HCT116 (cell line): ENCODE measurements around the gene FAM193B.

ENCODE experiments used
- CEBPB ChIP-seq: IDR thresholded peaks from 2 replicates; pipeline ENCODE4 v1.6.1; 2012; ENCODE audit warnings: low read depth
- CTCF ChIP-seq, 3 experiments: fragments of 200-600 bp in 1 of 3; sonication (generic) in 1 of 3; IDR thresholded peaks in 2 of 3; conservative IDR thresholded peaks in 1 of 3; 2 replicates each; pipeline ENCODE4 v1.5.1; 2012 to 2017; ENCODE audit warnings: low read depth in 2 of 3, low read length in 2 of 3, antibody characterized with exemption in 1 of 3, borderline replicate concordance in 1 of 3, control low read depth in 1 of 3, mild to moderate bottlenecking in 1 of 3, mixed read lengths in 1 of 3, mixed run types in 1 of 3, moderate library complexity in 1 of 3; ENCODE audit not compliant: insufficient read depth in 1 of 3
- EZH2 ChIP-seq: fragments of 200-600 bp; sonication (generic); IDR thresholded peaks from 2 replicates; pipeline ENCODE4 v1.6.1; 2017; ENCODE audit warnings: antibody characterized with exemption, mixed run types
- POLR2A ChIP-seq: IDR thresholded peaks from 2 replicates; pipeline ENCODE4 v1.7.0; 2011; ENCODE audit warnings: borderline replicate concordance; ENCODE audit not compliant: insufficient read depth, insufficient read length; ENCODE audit errors: extremely low read depth
- POLR2AphosphoS5 ChIP-seq: IDR thresholded peaks from 2 replicates; pipeline ENCODE4 v1.6.1; 2011; ENCODE audit warnings: mild to moderate bottlenecking, low read depth, low read length, moderate library complexity
- RAD21 ChIP-seq: IDR thresholded peaks from 2 replicates; pipeline ENCODE4 v1.6.1; 2012; ENCODE audit warnings: low read depth, mild to moderate bottlenecking
- TF ChIP-seq, protein P1 (sequence below): IDR thresholded peaks from 2 replicates; pipeline ENCODE4 v1.6.1; 2012

DNA sequence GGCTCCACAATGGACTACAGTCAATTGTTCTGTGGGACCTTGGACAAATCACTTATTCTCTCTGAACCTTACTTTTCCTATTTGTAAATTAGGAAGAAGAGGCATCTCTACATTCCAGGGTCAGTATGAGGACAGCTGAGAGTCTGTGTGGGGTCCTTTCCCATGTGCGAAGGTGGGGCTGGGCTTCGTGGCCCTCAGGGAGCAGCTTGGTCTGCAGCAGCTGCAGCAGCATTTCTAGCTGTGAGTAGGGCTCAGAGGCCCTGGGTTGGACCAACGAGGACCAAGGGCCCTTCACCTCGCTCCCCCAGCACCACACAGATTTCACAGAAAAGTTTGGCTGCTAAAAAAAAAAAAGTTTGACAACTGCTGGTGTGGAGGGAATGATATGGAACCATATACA is 28.2 kb downstream of the FAM193B start:
- TF ChIP-seq CTCF (IDR thresholded peaks at IDR 0.05 in 2 of 3, conservative IDR thresholded peaks at IDR 0.05 in 1 of 3; ENCODE audit: borderline replicate concordance in 1 of 3, insufficient read depth in 1 of 3, low read depth in 2 of 3, low read length in 2 of 3) (no peak), EZH2 (no peak), RAD21 (no peak), POLR2A (no peak), POLR2AphosphoS5 (no peak), CEBPB (no peak)
- TF ChIP-seq, protein P1, sequence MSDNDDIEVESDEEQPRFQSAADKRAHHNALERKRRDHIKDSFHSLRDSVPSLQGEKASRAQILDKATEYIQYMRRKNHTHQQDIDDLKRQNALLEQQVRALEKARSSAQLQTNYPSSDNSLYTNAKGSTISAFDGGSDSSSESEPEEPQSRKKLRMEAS: no peak
